Measurements from ENCODE around the gene OR6N2. TPM values are rescaled to one million over a fixed set of nuclear protein-coding genes. Genes with fewer than 3 reads are reported as not detected.

The OR6N2 gene, protein sequence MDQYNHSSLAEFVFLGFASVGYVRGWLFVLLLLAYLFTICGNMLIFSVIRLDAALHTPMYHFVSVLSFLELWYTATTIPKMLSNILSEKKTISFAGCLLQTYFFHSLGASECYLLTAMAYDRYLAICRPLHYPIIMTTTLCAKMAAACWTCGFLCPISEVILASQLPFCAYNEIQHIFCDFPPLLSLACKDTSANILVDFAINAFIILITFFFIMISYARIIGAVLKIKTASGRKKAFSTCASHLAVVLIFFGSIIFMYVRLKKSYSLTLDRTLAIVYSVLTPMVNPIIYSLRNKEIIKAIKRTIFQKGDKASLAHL
- total RNA-seq, result not detected

GRCh38 chr1:158781104-158781503 is at the start of gene OR6N2:
TSS of gene OR6N2 (minus strand) at chr1:158781204. CDS start at chr1:158777635, 3,569 bp downstream.
- DNase-seq (ENCODE audit: low spot score in 2 of 2) (no peak), FAIRE-seq (no peak)

DNA sequence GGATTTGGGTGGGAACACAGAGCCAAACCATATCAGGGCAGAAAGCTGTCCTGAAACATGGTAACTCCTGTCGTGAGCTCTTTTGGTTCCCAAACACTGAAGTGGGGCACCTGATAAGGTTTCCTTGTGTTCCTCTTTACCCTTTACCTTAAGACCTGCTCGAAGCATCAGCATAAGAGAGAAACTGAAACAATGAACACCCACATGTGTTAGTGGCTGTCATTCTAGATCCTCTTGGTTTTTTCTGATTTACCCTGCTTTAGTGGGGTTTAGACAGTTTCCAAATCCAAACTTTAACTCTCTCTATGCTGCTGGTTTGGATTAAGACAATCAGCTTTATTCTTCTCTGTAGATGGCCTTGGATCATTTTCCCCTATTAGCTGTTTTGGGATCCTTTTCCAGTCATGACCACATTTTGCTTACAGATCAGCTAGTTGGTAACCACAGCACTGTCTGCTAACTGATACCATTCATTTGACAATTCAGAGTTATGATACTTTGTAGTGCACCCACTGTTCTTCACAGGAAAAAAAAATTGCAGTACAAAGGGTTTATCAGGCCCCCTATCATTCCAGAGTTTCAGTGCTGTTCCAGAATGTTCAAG is 49.2 kb upstream of the OR6N2 start:
- FAIRE-seq (no peak), DNase-seq (ENCODE audit: low spot score in 2 of 2) (no peak)

DNA sequence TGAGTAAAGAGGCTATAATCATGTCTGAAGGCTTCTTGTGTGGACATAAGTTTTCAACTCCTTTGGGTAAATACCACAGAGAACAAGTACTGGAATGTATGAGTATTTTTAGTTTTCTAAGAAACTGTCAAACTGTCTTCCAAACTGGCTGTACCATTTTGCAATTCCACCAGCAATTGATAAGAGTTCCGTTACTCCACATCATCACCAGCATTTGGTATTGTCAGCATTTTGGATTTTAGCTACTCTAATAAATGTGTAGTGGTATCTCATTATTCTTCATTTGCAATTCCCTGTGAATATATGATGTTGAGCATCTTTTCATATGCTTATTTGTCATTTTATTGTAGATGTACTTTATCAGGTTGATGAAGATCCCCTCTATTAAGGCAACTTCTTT is 40.7 kb upstream of the OR6N2 start:
- DNase-seq (ENCODE audit: low spot score in 2 of 2) (no peak), FAIRE-seq (no peak)

GRCh38 chr1:158819461-158820443 is 38.7 kb upstream of the OR6N2 start:
- FAIRE-seq (no peak), DNase-seq (ENCODE audit: low spot score in 2 of 2) (no peak)

- no peak for FAIRE-seq
- peak in 1 of 2 donors; percentile 5 for DNase-seq (ENCODE audit: low spot score in 2 of 2)
These were observed 38.0 kb upstream of the OR6N2 start for GRCh38 chr1:158818975-158819431.

GRCh38 chr1:158818560-158818959 is 37.6 kb upstream of the OR6N2 start:
- FAIRE-seq, result no peak
- DNase-seq (ENCODE audit: low spot score in 2 of 2), result no peak

DNA sequence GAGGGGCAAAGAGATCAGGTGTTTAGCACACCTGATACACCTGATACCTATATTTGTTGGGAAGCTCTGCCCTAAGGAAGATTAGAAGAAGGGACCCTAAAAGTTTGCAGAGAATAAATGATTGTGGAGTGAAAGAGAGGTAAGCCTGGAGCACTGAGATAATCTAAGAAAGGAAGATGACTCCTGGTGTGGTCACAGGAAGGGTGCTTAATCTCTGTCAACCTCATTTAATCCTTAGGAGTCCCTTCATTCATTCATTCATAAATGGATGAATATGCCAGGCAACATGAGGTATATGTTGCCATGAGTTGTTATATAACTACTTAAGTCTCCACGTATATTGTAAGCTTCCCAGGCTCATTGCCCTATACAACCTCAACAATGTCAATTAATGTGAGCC is 34.0 kb upstream of the OR6N2 start:
- no peak for FAIRE-seq

GRCh38 chr1:158813164-158813563 is 32.2 kb upstream of the OR6N2 start:
- FAIRE-seq (no peak), DNase-seq (ENCODE audit: low spot score in 2 of 2) (no peak)

More for the DNA sequence above, 34.0 kb upstream of the OR6N2 start:
- no peak for DNase-seq (ENCODE audit: low spot score in 2 of 2)

- DNase-seq (ENCODE audit: low spot score in 2 of 2), result no peak
- FAIRE-seq, result no peak
These were observed 31.3 kb upstream of the OR6N2 start for GRCh38 chr1:158812336-158812735.

DNA sequence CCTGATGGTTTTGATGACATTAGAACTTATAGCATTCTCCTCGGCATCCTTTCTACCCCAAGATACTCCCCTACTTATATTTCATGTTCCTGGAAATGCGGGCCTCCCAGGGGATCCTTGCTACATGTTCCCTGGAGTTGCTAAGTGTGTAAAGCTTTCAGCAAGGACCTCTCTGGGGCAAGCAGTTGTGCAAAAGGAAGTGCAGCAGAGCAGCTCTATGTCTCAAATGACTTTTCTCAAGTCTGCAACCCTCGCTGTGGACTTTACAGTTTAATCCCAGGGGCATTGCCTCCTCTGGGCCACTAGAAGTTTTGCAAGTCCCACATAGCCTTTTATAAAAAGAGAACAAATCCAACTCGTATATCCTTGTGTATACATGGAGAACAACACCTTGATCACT is 29.3 kb upstream of the OR6N2 start:
- DNase-seq (ENCODE audit: low spot score in 2 of 2), result no peak
- no peak for FAIRE-seq

GRCh38 chr1:158809862-158810261 is 28.9 kb upstream of the OR6N2 start:
- DNase-seq (ENCODE audit: low spot score in 2 of 2), result no peak
- no peak for FAIRE-seq

DNA sequence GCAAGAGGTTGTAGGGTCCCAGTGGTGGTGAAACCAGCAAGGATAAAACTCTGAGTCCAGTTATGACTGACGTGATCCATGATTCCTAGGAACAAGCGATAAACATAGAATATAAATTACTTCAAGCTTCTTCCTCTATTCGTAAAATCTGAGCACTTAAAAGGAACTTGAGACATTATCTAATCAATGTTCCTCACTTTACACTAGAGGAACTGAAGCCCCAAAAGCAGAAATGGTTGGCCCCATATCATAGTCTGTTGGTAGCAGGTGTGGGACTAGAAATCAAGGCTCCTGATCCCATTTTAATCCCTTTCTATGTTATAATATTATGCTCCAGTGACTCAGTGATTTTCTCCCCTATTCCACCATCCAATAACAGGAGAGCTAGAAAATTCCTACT is 28.3 kb upstream of the OR6N2 start:
- no peak for FAIRE-seq

GRCh38 chr1:158806916-158807536 is 26.0 kb upstream of the OR6N2 start:
- no peak for FAIRE-seq

More for the DNA sequence above, 28.3 kb upstream of the OR6N2 start:
- DNase-seq (ENCODE audit: low spot score in 2 of 2), result no peak

GRCh38 chr1:158803678-158804077 is 22.7 kb upstream of the OR6N2 start:
- no peak for FAIRE-seq

More at GRCh38 chr1:158806916-158807536, 26.0 kb upstream of the OR6N2 start:
- no peak for DNase-seq (ENCODE audit: low spot score in 2 of 2)

GRCh38 chr1:158801396-158801795 is 20.4 kb upstream of the OR6N2 start:
- DNase-seq (ENCODE audit: low spot score in 2 of 2) (no peak), FAIRE-seq (no peak)

More at GRCh38 chr1:158803678-158804077, 22.7 kb upstream of the OR6N2 start:
- no peak for DNase-seq (ENCODE audit: low spot score in 2 of 2)

DNA sequence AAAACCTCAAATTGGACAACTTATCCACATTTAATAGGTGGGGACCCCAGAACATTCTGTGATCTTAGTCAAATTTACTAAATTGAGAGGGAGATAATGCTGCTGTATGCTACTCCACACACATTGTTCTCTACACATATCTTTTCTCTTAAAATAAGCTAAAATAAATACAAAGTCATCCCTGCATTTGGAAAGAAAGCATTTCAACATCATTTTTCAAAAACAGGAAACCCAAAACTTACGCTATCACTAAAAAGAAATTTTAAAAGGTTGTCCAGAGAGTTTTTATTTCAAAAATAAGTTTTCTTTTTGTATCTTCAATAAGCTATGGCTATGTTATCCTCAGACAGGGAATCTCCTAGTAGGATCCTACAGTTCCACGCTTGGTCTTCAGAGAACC is 19.5 kb upstream of the OR6N2 start:
- DNase-seq (ENCODE audit: low spot score in 2 of 2), result no peak
- FAIRE-seq, result no peak

GRCh38 chr1:158799689-158800088 is 18.7 kb upstream of the OR6N2 start:
- FAIRE-seq (no peak), DNase-seq (ENCODE audit: low spot score in 2 of 2) (no peak)

DNA sequence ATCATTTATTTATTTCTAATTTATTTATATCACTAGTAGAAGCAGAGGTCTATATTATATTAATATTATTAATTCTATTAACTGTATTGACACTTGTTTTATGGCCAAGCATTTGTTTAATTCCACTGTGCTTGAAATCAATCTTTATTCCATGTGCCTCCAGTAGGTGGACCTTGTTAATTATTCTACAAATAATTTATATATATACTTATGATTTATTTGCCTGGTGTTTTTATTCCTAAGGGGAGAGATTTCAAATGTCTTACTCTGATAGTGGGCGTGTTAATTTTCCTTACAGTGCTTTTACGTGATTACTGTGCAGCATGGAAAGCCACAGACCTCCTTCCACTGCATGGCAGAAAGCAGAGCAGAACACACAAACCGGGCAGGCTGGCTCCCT is 17.5 kb upstream of the OR6N2 start:
- FAIRE-seq (no peak), DNase-seq (ENCODE audit: low spot score in 2 of 2) (no peak)

DNA sequence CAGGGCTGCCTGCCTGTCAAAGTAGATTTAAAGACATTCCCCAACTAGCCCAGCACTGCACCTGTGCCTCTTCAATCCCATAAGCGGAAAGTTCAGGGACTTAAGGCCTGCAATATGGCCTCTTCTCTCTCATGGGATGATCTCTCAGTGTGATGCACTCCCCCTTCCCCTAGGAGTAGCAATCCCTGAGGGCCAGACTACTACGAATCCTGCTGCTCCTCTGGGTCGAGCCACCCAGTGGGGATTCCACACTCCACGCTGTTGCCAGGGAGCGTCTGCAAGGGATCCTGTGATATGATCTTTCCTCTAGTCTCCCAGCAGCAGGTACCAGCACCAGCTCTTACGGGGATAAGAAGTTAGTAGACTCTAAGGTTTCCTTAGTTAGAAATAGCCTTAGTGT is 13.2 kb upstream of the OR6N2 start:
- FAIRE-seq (no peak), DNase-seq (ENCODE audit: low spot score in 2 of 2) (no peak)

- DNase-seq (ENCODE audit: low spot score in 2 of 2) (no peak), FAIRE-seq (no peak)
These were observed 12.6 kb upstream of the OR6N2 start for GRCh38 chr1:158793604-158794003.
